ENCODE results near the gene GOLGA3.

DNA sequence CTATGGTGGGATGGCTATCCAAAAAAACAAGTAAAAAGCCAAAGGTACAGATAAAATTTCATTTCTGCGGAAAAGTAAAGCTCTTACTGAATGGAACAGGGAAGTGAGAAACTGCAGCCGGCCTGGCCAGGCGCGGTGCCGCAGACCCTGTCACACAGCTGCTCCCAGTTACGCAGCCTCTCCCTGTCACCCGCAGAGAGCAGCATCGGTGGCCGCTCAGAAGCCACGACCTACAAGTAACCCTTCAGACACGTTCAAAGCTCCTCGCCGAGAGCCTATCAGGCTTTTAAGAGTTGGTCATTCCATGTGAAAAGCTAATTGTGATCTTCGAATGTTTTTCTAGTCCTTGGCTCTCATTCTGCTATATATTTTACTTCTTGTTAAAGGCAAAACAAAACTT is 56.1 kb downstream of the GOLGA3 start:
- no peak for TF ChIP-seq CTCF (conservative IDR thresholded peaks at IDR 0.05)
- TF ChIP-seq ZFX (IDR thresholded peaks at IDR 0.05): no peak

Data from C4-2B (cell line).